Measurements from ENCODE around the gene ELOF1. TPM values are rescaled to one million over a fixed set of nuclear protein-coding genes. Genes with fewer than 3 reads are reported as not detected.

ELOF1 gene
- total and polyA plus RNA-seq, 2 donors (not counting 3 experiments of a cell fraction or from before 2014, with no cell fraction given), result 49.9 to 80.2 TPM

DNA sequence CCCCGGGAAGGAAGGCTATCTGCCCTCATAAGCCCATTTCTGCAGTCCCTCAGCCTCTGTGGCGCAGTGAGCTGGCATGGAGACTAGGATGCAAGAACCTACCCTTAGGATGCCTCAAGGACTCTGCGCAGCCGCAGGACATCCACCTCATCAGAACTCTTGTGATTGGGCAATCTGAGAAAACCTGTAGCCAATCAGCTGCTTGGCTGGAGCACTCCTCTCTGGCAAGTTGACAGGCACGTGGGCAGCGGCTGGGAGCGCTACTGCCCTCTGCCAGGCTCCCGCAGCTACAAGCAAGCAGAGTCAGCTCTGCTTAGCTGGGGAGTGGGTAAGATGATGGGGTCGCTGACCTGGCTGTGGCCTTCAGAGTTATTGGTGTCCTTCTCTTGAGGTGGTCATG, 28.6 kb downstream of the ELOF1 start:
- BruUV-seq (replicated peaks), result no TSS peak
- H3K36me3 ChIP-seq (ENCODE audit: control insufficient read depth in 2 of 2, extremely low read depth in 1 of 2, insufficient read depth in 2 of 2, low read length in 2 of 2), result no peaks in the 10 kb centered on the region
- ChIA-PET CTCF (interaction anchor here (1.0 to 1.3 kb wide), 2 partner anchors 13 to 33 kb away, joined by 3 read pairs; no protein-coding TSS in a partner anchor), POLR2A (no interaction called here)
- no peaks in the 10 kb centered on the region for H3K9me3 ChIP-seq (replicated peaks; ENCODE audit: control insufficient read depth, insufficient read depth, low read length)
- no peaks in the 10 kb centered on the region for H3K9me1 ChIP-seq (replicated peaks; ENCODE audit: control insufficient read depth, extremely low read depth, insufficient read depth, low read length)
- H3K4me3 ChIP-seq (replicated peaks in 1 of 3; ENCODE audit: insufficient read depth in 1 of 3, low read depth in 1 of 3, low read length in 3 of 3), result no peak overlapping the region
- no peak overlapping the region for H3K9ac ChIP-seq (replicated peaks; ENCODE audit: extremely low read depth, insufficient read depth, low read length)
- TF ChIP-seq MYC (IDR thresholded peaks at IDR 0.05; ENCODE audit: low read depth, low read length), result peak; percentile 12
- no peak for TF ChIP-seq POLR2A (IDR thresholded peaks at IDR 0.05; ENCODE audit: low read depth, low read length)
- TF ChIP-seq JUN (IDR thresholded peaks at IDR 0.05; ENCODE audit: borderline replicate concordance, insufficient read depth, insufficient read length, low read depth), result no peak
- no peak for TF ChIP-seq EZH2 (IDR thresholded peaks at IDR 0.05; ENCODE audit: borderline replicate concordance, low read depth, low read length, severe bottlenecking)
- TF ChIP-seq, protein P1, sequence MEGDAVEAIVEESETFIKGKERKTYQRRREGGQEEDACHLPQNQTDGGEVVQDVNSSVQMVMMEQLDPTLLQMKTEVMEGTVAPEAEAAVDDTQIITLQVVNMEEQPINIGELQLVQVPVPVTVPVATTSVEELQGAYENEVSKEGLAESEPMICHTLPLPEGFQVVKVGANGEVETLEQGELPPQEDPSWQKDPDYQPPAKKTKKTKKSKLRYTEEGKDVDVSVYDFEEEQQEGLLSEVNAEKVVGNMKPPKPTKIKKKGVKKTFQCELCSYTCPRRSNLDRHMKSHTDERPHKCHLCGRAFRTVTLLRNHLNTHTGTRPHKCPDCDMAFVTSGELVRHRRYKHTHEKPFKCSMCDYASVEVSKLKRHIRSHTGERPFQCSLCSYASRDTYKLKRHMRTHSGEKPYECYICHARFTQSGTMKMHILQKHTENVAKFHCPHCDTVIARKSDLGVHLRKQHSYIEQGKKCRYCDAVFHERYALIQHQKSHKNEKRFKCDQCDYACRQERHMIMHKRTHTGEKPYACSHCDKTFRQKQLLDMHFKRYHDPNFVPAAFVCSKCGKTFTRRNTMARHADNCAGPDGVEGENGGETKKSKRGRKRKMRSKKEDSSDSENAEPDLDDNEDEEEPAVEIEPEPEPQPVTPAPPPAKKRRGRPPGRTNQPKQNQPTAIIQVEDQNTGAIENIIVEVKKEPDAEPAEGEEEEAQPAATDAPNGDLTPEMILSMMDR (IDR thresholded peaks at IDR 0.05; ENCODE audit: extremely low read depth in 1 of 2, insufficient read depth in 1 of 2, low read depth in 1 of 2, low read length in 2 of 2), result peak; percentile 10 to 47
- no peak for TF ChIP-seq POLR2AphosphoS5 (IDR thresholded peaks at IDR 0.05; ENCODE audit: insufficient read depth, low read depth, low read length)
- TF ChIP-seq, protein P2, sequence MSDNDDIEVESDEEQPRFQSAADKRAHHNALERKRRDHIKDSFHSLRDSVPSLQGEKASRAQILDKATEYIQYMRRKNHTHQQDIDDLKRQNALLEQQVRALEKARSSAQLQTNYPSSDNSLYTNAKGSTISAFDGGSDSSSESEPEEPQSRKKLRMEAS (IDR thresholded peaks at IDR 0.05; ENCODE audit: insufficient read depth, insufficient read length), result peak; percentile 86
- no peak for TF ChIP-seq GATA2 (IDR thresholded peaks at IDR 0.05; ENCODE audit: insufficient read depth, insufficient read length, low read depth, low read length)
- H3K4me2 ChIP-seq (ENCODE audit: insufficient read depth, low read length), result no peak overlapping the region
- FAIRE-seq (peak; percentile 40), DNase-seq (ENCODE audit: low read depth, low spot score) (peak; percentile 84)
- H3K4me1 ChIP-seq (ENCODE audit: control insufficient read depth, extremely low read depth, insufficient read depth, low read length), result peaks cover 9% of the 10 kb centered on the region
- H3K27ac ChIP-seq (ENCODE audit: insufficient read depth, low read depth, low read length), result no peak overlapping the region
- dilution Hi-C loops (cut with MboI; ENCODE audit: extremely low pct_ligation_motif_present, low sequenced_read_pairs), result no loop called here
- H2AFZ ChIP-seq (ENCODE audit: low read depth, low read length), result no peak overlapping the region
- peaks cover 6% of the 10 kb centered on the region for H3K79me2 ChIP-seq (ENCODE audit: control insufficient read depth, insufficient read depth, low read length)
- H4K20me1 ChIP-seq (replicated peaks; ENCODE audit: control insufficient read depth, extremely low read depth, insufficient read depth, low read length), result no peaks in the 10 kb centered on the region
- H3K27me3 ChIP-seq (ENCODE audit: control insufficient read depth in 2 of 2, insufficient read depth in 2 of 2, low read length in 2 of 2), result no peaks in the 10 kb centered on the region
- intact Hi-C loops (cut with micrococcal nuclease), result no loop called here
